Testis (tissue), 3 donors: ENCODE data around the gene HPSE2. TPM values are rescaled to one million over a fixed set of nuclear protein-coding genes. Genes with fewer than 3 reads are reported as not detected.

ENCODE experiments used
- DNase-seq: peaks from one replicate; pipeline ENCODE4 v3.0.0-alpha.2; 2019
- H3K27ac ChIP-seq, 2 donors: fragments of 200-600 bp; sonication (generic); one replicate each; pipeline ENCODE4 v1.5.1; 2019
- H3K27me3 ChIP-seq: fragments of 200-600 bp; sonication (generic); one replicate; pipeline ENCODE4 v1.5.1; 2019
- H3K36me3 ChIP-seq: fragments of 200-600 bp; sonication (generic); one replicate; pipeline ENCODE4 v1.5.1; 2017; ENCODE audit warnings: low read depth; ENCODE audit errors: missing control alignments
- H3K4me1 ChIP-seq: fragments of 200-600 bp; sonication (generic); one replicate; pipeline ENCODE4 v1.5.1; 2019
- H3K4me3 ChIP-seq, 2 donors: fragments of 200-600 bp; sonication (generic); one replicate each; pipeline ENCODE4 v1.5.1; 2017 to 2019
- H3K9me3 ChIP-seq: fragments of 200-600 bp; sonication (generic); one replicate; pipeline ENCODE4 v1.5.1; 2017
- POLR2A ChIP-seq: fragments of 450-650 bp; IDR thresholded peaks from one replicate; pipeline ENCODE4 v1.6.1; 2017; ENCODE audit warnings: antibody characterized with exemption, mild to moderate bottlenecking, moderate library complexity
- WGBS, 2 donors: methylation state at CpG; one replicate each; pipeline ENCODE4 v1.1.5; 2018; 5-methylcytosine and 5-hydroxymethylcytosine counted together
- intact Hi-C: fragments of 100-400 bp; cut with DNase I; formaldehyde crosslinking; loops from one replicate; pipeline ENCODE4 v1.15.1; 2023; ENCODE audit warnings: low total_unique reads
- polyA plus RNA-seq: library from polyadenylated mRNA; stranded (reverse); fragments of 350-450 nt; fragmentation: Illumina TruSeq; extraction: RNeasy Lipid Tissue Mini Kit (QIAGEN cat#74804); gene quantifications from one replicate; pipeline ENCODE4 v1.2.3, GENCODE V29; 2014; ENCODE audit warnings: low read depth, low replicate concordance; ENCODE audit not compliant: insufficient read depth
- total RNA-seq, 2 donors: library from RNA; depleted of rRNA; stranded (reverse); fragments of >200 nt; gene quantifications; one replicate each; pipeline ENCODE4 v1.2.3, GENCODE V29; 2016
- TF ChIP-seq, protein P1 (sequence below), 3 experiments: fragments of 450-650 bp in 2 of 3; fragments of 200-600 bp in 1 of 3; sonication (generic) in 1 of 3; IDR thresholded peaks; one replicate each; pipeline ENCODE4 v1.5.1; 2016 to 2019; ENCODE audit warnings: antibody characterized with exemption in 3 of 3, mild to moderate bottlenecking in 2 of 3, moderate library complexity in 1 of 3

HPSE2 gene
- total and polyA plus RNA-seq, 3 donors from 2014 or later = 1.7 to 4.1 (median 2.5) TPM

GRCh38 chr10:98800263-98800662 lies 435.4 kb downstream of the HPSE2 start:
- no peaks in the 10 kb centered on the region for H3K27me3 ChIP-seq
- H3K27ac ChIP-seq = no peak overlapping the region
- no peak overlapping the region for H3K4me3 ChIP-seq
- no peaks in the 10 kb centered on the region for H3K9me3 ChIP-seq
- no peak for DNase-seq
- TF ChIP-seq, protein P1, sequence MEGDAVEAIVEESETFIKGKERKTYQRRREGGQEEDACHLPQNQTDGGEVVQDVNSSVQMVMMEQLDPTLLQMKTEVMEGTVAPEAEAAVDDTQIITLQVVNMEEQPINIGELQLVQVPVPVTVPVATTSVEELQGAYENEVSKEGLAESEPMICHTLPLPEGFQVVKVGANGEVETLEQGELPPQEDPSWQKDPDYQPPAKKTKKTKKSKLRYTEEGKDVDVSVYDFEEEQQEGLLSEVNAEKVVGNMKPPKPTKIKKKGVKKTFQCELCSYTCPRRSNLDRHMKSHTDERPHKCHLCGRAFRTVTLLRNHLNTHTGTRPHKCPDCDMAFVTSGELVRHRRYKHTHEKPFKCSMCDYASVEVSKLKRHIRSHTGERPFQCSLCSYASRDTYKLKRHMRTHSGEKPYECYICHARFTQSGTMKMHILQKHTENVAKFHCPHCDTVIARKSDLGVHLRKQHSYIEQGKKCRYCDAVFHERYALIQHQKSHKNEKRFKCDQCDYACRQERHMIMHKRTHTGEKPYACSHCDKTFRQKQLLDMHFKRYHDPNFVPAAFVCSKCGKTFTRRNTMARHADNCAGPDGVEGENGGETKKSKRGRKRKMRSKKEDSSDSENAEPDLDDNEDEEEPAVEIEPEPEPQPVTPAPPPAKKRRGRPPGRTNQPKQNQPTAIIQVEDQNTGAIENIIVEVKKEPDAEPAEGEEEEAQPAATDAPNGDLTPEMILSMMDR (IDR thresholded peaks at IDR 0.05) = no peak
- no peak for TF ChIP-seq POLR2A
- intact Hi-C loops = no loop called here
- no peaks in the 10 kb centered on the region for H3K36me3 ChIP-seq
- no peaks in the 10 kb centered on the region for H3K4me1 ChIP-seq

GRCh38 chr10:98795467-98795866 lies 440.2 kb downstream of the HPSE2 start:
- H3K4me1 ChIP-seq = no peaks in the 10 kb centered on the region
- H3K4me3 ChIP-seq = no peak overlapping the region
- no peak for DNase-seq
- WGBS, 2 donors = 88% methylated on average over 2 of the region's 2 CpGs; no CpG with 5 or more reads in 1 of the 2 donors
- no peak overlapping the region for H3K27ac ChIP-seq
- no peaks in the 10 kb centered on the region for H3K9me3 ChIP-seq
- no peaks in the 10 kb centered on the region for H3K36me3 ChIP-seq
- TF ChIP-seq, protein P1 (IDR thresholded peaks at IDR 0.05) = no peak
- TF ChIP-seq POLR2A = no peak
- no peaks in the 10 kb centered on the region for H3K27me3 ChIP-seq
- intact Hi-C loops = no loop called here

DNA sequence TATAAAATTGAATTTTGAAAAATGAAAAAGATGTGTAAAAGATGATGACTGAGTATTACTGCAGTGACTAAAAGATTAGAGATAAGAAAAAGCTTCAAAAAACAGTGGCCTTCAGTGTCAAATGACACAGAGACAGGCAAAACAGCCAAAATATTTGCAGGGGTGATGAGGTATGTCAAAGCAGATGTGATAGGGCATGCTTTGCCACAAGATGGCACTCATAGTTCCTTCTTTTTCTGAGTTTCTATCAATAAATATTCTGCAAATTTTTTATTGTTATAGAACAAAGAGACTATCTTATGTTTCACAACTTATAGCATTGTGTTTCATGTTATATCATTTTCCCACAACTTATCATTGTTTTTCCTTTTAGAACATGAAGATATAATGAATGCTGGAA lies 444.8 kb downstream of the HPSE2 start:
- no peaks in the 10 kb centered on the region for H3K36me3 ChIP-seq
- H3K4me1 ChIP-seq = no peaks in the 10 kb centered on the region
- no peak overlapping the region for H3K4me3 ChIP-seq
- no peaks in the 10 kb centered on the region for H3K9me3 ChIP-seq
- DNase-seq = no peak
- no peak overlapping the region for H3K27ac ChIP-seq
- intact Hi-C loops = no loop called here
- no peak for TF ChIP-seq POLR2A
- TF ChIP-seq, protein P1 (IDR thresholded peaks at IDR 0.05) = peak in 1 of 3 experiments; percentile 34
- no peaks in the 10 kb centered on the region for H3K27me3 ChIP-seq

DNA sequence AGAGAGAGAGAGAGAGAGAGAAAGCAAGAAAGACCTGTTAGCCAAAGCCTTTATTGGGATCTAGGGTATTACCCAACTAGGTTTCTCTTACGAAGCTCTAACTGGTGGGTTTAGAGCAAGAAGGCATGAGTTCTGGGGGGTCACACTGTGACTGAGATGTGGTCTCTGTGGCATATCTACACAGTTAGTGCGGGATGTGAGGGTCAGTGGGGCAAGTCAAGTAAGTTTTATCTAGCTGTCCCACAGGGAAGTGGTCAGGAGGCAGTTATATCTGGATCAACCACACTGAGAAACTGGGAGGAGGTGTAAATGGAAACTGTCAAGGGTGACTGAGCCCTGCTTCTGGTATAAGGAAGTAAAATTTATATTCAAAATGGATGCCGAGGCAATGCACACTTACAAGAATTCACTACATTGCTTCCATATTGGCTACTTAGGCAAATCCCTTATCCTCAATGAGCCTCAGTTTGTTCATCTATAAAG lies 457.3 kb downstream of the HPSE2 start:
- WGBS, 2 donors = 85 to 96% methylated on average over 3 of the region's 3 CpGs
- no peaks in the 10 kb centered on the region for H3K9me3 ChIP-seq
- no peaks in the 10 kb centered on the region for H3K36me3 ChIP-seq
- TF ChIP-seq POLR2A = no peak
- TF ChIP-seq, protein P1 (IDR thresholded peaks at IDR 0.05) = no peak
- H3K4me3 ChIP-seq = no peak overlapping the region
- H3K27me3 ChIP-seq = no peaks in the 10 kb centered on the region
- intact Hi-C loops = no loop called here
- no peak for DNase-seq
- no peaks in the 10 kb centered on the region for H3K4me1 ChIP-seq
- no peak overlapping the region for H3K27ac ChIP-seq

DNA sequence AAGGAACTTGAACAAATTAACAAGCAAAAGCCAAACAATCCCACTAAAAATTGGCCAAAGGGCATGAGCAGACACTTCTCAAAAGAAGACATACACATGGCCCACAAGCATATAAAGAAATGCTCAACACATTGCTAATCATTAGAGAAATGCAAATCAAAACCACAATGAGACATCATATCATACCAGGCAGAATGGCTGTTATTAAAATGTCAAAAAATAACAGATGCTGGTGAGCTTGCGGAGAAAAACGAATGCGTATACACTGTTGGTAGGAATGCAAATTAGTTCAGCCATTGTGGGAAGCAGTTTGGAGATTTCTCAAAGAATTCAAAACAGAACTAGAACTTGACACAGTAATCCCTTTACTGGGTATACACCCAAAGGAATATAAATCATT lies 477.2 kb downstream of the HPSE2 start:
- intact Hi-C loops = no loop called here
- Histone ChIP-seq H3K27ac (no peak overlapping the region), H3K27me3 (no peaks in the 10 kb centered on the region), H3K4me1 (no peaks in the 10 kb centered on the region), H3K9me3 (no peaks in the 10 kb centered on the region), H3K36me3 (no peaks in the 10 kb centered on the region), H3K4me3 (no peak overlapping the region)
- no peak for TF ChIP-seq POLR2A
- TF ChIP-seq, protein P1 (IDR thresholded peaks at IDR 0.05) = no peak
- 59 to 62% methylated on average over 3 of the region's 3 CpGs for WGBS, 2 donors
- no peak for DNase-seq
